ENCODE results near the gene COL21A1.

DNA sequence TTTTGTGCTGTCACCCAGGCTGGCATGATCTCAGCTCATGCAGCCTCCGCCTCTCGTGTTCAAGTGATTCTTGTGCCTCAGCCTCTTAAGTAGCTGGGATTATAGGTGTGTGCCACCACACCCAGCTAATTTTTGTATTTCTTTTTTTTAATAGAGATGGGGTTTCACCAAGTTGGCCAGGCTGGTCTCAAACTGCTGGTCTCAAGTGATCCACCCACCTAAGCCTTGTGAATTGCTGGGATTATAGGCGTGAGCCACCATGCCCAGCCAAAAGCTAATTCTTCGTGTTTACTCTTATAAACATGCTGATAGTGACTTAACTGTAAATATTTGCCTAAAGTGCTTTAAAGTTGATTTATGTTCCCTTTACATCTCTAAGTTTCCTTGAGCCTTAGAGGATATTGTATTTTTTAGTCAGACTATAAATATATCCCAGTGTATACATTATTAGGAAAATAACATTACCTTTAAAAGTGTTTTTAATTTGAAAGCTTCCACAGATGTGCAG lies 91.7 kb downstream of the COL21A1 start:
- TF ChIP-seq CTCF (IDR thresholded peaks at IDR 0.05) (no peak), POLR2A (IDR thresholded peaks at IDR 0.05) (no peak), POLR2AphosphoS5 (IDR thresholded peaks at IDR 0.05) (no peak)

Data from breast epithelium (tissue), 3 donors.